Measurements from ENCODE around the gene BCL2L11.

The BCL2L11 gene

GRCh38 chr2:111171337-111171930 is 50.7 kb downstream of the BCL2L11 start:
- DNase-seq: no peak

- DNase-seq: no peak
Measured at GRCh38 chr2:111172666-111173065, 52.0 kb downstream of the BCL2L11 start.

DNA sequence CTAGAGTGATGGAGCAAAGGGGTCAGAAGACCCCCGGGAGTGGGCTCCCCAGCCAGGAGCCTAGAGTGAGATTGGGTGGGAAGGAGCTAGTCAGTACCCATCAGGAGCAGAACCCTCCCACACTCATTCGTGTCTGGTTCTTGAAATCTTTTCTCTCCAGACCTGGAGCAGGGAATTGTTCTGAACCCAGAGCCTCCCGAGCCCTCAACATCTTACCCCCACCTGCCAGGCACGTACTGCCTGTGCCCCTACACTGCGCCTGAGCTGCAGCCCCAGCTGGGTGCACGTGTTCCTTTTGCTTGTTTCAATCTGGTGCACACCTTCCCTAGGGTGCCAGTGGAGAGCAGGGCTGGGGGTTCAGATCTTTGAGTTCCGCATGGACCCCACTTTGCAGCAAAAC is 52.6 kb downstream of the BCL2L11 start:
- no peak for DNase-seq

- DNase-seq: no peak
Measured at GRCh38 chr2:111173856-111174255, 53.1 kb downstream of the BCL2L11 start.

DNA sequence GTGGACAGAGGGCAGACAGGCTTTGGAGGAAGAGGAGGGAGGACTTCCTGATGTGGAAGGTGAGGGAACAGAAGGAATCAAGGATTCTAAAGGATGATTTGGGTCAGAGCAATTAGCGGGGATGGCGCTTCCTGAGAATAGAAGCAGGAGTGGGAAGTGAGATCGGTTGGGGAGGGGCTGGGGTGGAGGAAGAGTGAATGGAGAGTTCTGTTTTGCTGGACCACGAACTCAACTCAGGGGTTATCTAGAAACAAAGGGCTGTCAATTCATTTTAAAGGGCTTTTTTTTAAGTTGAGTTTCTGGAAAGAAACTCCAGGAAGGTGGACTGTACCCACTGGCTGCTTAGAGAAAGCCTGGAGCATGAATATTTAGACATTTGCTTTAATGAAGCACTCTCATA is 54.9 kb downstream of the BCL2L11 start:
- no peak for DNase-seq

GRCh38 chr2:111176388-111176787 is 55.7 kb downstream of the BCL2L11 start:
- no peak for DNase-seq

- DNase-seq: no peak
Measured at GRCh38 chr2:111176867-111177266, 56.2 kb downstream of the BCL2L11 start.

DNA sequence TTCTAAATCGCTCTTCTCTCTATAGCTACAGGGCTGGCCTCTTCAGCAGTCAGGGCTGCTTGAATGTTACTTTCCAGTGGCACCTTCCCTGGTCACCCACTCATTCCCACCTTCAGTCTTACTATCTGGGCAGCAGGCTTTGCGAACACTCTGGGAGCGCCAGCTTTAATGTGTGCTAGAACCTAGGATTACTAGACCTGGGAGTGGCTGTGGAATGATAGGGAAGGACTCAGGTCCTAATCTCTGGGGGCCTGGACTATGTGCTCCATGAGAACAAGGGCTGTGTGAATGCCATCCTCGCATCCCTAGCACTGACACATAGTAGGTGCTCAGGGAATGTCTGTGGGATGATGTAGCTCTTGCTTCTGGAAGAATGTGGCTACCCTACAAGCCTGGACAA is 57.6 kb downstream of the BCL2L11 start:
- DNase-seq: no peak

GRCh38 chr2:111178730-111179405 is 58.2 kb downstream of the BCL2L11 start:
- DNase-seq: peak; percentile 81

GRCh38 chr2:111182121-111182520 is 61.4 kb downstream of the BCL2L11 start:
- no peak for DNase-seq

DNA sequence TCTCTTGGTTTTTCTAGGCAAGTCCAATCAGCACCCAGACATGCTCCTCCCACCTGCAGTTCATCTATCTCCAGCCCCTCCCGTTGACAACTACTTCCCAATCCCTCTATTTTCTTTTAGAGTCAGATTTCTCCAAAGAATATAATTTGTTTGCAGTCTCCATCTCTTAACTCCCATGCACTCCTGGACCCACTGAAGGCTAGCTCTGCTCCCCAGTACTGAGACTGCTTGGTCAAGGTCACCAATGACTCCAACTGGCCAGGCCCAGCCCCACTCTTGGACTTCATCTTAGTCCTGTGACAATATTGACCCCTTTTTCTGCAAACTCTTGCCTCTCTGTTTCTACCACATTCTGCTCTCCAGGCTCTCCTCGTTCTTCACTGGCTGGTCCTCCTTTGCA is 62.0 kb downstream of the BCL2L11 start:
- no peak for DNase-seq

GRCh38 chr2:111184725-111185310 is 64.1 kb downstream of the BCL2L11 start:
- no peak for DNase-seq

DNA sequence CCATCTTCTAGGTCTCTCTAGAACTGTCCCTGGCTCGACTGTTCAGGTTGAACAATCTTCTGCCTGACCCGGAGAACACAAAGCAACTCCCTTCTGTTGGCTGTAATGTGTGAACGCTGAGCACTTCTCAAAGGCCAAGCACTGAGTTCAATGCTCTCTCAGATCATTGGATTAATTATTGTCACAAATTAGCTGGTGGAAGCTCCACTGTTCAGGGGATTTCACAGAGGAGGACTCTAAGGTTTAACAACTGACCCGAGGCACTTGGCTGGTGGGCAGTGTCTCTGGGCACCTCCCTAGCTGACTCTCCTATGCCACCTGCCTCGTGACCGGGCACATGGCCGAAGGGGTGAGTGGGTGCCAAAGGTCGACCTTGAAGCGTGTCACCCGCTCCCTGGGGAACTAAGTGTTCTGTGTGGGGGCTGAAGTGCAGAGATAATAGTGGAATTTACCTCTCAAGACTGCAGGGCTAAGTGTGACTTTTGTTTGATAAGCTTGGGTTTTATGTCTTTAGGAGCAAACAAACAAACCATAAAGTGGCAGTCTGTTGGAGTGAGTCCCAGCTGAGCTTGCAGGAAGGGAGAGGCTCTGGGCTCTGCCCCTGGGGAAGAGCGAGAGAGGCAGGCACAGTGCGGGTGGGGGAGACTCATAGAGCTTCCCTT is 64.8 kb downstream of the BCL2L11 start:
- DNase-seq: no peak

DNA sequence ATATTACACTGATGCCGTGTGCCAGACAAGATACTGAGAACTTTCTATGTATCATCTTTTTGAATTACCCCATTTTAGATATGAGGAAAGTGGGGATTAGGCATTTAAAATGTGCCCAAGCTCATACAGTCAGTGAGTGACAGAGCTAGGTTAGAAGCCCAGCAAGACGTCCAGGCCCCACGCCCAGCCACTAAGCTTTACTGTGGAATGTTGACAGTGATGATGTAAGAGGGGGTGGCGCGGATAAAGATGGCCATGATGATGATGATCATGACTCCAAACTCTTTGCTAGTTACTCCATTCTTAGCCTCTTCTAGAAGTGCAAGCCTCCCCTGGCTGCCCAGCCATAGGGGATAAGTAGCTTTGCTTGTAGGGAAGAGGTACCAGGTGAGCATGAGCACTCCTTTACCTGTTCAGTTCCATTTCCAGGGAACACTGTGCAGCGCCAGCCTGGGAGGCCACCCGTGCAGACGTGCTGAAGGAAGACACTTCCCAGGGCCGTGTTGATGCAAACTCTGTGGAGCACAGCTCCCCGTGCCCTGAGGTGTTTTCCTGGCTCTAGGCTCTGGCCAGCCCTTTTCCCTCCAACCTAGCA is 65.5 kb downstream of the BCL2L11 start:
- DNase-seq: no peak

GRCh38 chr2:111186933-111187332 is 66.2 kb downstream of the BCL2L11 start:
- no peak for DNase-seq

GRCh38 chr2:111188681-111189080 is 68.0 kb downstream of the BCL2L11 start:
- DNase-seq: no peak

DNA sequence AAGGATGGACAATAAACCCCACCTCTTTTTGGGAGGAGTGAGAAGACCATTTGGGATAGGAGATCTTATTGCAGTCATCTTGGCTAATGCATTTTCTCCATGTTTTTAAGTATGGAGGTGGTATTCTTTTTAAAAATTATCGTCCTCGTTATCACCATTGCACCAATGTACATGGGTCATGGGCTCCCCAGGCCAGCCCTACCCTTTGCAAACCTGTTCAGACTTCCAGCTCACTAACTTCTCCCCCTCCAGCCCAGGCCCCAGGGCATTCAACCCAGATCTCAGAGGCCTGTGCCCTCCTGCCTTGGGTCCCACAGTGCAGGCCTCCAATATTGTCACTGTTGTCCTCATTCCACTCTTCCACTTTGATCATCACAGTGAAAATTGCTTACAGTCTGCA is 68.4 kb downstream of the BCL2L11 start:
- DNase-seq: no peak

DNA sequence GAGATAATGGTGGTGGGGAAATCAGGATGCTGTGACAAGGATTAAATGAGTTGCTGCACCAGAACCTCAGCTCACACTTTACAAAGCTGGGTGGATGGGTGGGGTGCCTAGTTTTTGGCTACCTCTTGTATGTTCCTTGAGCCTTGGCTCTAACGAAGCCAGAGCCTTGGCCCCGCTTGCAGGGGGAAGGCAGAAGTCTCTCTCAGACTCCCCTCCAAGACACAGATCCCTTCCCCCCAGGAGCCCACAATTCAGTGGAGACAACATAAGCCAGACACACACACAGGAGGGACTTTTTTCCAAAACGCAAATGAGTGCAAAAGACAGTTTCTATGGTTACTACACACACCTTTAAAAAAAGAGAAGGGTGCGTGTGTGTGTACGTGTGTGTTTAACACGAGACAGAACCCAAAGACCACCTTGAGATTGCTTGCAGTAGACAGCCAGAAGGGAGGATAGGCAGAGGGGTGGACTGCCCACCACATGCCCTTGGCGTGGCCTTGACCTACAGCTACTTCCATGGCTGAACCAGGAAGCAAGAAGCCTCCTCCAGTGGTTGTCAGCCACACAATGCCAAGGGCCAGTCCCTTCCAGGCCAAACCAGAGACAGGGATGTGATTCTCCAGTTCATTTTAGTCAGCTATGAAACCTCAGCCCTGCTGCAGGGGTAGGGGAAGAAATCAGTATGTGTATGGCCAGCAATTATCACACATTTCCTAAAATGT is 70.3 kb downstream of the BCL2L11 start:
- DNase-seq: no peak

- no peak for DNase-seq
Measured at GRCh38 chr2:111191877-111192276, 71.2 kb downstream of the BCL2L11 start.

DNA sequence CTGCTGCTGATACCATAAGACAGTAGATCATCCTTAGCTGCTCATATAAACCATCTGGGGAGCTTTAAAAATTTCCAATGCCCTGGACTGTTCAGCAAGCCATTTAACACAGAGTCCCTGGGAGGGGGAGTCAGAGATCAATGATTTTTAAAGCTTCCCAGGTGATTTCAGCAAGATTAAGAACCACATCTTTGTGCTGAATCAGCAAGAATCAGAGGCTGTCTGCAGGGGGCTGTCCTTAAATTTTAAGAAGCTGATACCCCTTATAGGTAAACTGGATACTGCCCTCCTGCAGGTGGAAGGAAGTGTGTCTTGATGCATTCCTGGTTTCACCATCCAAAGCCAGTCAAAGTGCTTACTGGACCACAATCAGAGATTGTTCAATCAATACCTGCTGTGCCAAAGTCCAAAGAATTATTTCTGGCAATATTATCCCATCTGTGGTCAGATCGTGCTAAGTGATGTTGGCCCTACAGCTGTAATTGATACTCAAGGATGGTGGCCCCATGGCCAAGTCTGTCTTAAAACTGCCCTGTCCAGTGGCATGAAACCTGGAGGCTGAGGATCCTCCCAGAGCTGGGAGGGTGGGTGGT is 72.2 kb downstream of the BCL2L11 start:
- no peak for DNase-seq

DNA sequence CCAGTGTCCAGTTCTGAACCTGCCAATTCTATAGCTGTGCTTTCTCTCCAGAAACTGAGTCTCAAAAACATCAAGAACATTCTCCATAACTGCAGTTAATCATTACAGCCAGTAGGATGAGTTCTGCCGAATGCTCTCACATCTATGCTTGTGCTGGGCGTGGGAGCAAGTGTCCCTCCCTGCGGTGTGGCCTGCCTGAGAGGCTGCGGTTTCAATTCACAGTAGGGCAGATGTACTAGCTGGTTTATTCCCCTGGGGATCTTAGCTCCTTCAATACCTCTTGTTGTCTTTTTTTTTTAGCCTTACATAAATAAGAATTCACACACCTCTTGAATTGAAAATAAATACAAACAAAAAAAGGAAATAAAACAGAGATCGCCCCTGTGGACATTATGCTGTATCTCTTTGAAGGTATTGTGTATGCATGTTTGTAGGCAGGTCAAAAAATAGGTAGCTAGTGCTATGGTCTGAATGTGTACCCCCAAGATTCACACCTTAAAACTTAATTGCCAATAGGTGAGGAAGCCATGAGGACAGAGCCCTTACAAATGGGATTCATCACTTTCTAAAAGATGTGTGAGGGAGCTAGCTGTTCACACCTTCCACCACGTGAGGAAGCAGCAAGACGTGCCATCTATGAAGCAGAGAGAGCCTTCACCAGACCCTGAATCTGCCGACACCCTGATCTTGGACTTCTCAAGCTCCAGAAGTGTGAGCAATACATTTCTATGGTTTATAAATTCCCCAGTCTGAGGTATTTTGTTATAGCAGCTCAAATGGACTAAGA is 74.3 kb downstream of the BCL2L11 start:
- no peak for DNase-seq

- DNase-seq: no peak
Measured at GRCh38 chr2:111196435-111196834, 75.7 kb downstream of the BCL2L11 start.
